ENCODE data around the gene CD82.

CD82 gene

DNA sequence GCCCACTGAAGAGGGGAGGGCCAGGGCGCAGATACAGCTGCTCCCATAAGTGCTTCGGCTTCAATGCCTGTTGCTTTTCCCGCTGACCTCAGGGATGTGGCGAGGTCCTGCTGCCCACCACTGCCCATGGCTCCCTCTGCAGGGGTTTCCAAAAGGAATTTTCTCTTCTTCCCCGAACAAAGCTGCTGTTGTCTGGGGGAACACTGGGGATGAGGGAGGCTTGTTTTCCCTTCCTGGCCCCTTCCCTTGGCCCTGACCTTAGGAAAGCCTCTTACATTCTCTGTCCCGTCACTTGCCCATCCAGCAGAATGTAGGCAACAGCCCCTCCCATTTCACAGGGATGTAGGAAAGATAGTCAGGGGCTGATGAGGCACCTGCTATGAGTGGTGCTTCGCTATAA, 34.8 kb downstream of the CD82 start:
- no peak overlapping the region for H3K9ac ChIP-seq (ENCODE audit: low read length)
- H4K8ac ChIP-seq (ENCODE audit: low read depth, low read length) = no peak overlapping the region
- no peaks in the 10 kb centered on the region for H3K4me1 ChIP-seq (ENCODE audit: control insufficient read depth in 1 of 2, insufficient read depth in 2 of 2, low read length in 2 of 2)
- no peak overlapping the region for H3K4me3 ChIP-seq (ENCODE audit: low read depth, low read length)
- H3K14ac ChIP-seq (ENCODE audit: low read length) = no peak overlapping the region
- H3K79me1 ChIP-seq (ENCODE audit: low read length) = no peaks in the 10 kb centered on the region
- no peak for DNase-seq
- H3K36me3 ChIP-seq (ENCODE audit: control insufficient read depth in 1 of 2, insufficient read depth in 2 of 2, low read length in 2 of 2) = no peaks in the 10 kb centered on the region
- no peak overlapping the region for H3K4ac ChIP-seq (ENCODE audit: low read depth, low read length)
- no peak overlapping the region for H2BK12ac ChIP-seq (ENCODE audit: low read length)
- H2AFZ ChIP-seq (ENCODE audit: insufficient read depth, low read length, poor library complexity) = no peak overlapping the region
- no peak overlapping the region for H3K4me2 ChIP-seq (ENCODE audit: low read length)
- no peaks in the 10 kb centered on the region for H3K27me3 ChIP-seq (ENCODE audit: insufficient read depth, low read length)
- H2BK120ac ChIP-seq (ENCODE audit: insufficient read depth, low read length, poor library complexity) = no peak overlapping the region
- no peak overlapping the region for H3K27ac ChIP-seq (ENCODE audit: low read depth, low read length)
- H3K18ac ChIP-seq (ENCODE audit: low read length) = no peak overlapping the region
- H3K23ac ChIP-seq (ENCODE audit: low read length) = no peak overlapping the region
- no peak overlapping the region for H4K12ac ChIP-seq (ENCODE audit: low read depth, low read length)
- H3K9me3 ChIP-seq (ENCODE audit: insufficient read depth, low read depth, low read length) = peaks cover 2% of the 10 kb centered on the region
- H2AK5ac ChIP-seq (ENCODE audit: low read length) = no peak overlapping the region
- no peak overlapping the region for H4K91ac ChIP-seq (ENCODE audit: low read depth, low read length)
- no CpG with 5 or more reads among the region's 7 CpGs for WGBS (ENCODE audit: extremely low coverage, insufficient coverage, insufficient read length)
- H3K79me2 ChIP-seq (ENCODE audit: control insufficient read depth, insufficient read depth, low read length, poor library complexity) = no peaks in the 10 kb centered on the region
- H2BK5ac ChIP-seq (ENCODE audit: low read depth, low read length, poor library complexity) = no peak overlapping the region

DNA sequence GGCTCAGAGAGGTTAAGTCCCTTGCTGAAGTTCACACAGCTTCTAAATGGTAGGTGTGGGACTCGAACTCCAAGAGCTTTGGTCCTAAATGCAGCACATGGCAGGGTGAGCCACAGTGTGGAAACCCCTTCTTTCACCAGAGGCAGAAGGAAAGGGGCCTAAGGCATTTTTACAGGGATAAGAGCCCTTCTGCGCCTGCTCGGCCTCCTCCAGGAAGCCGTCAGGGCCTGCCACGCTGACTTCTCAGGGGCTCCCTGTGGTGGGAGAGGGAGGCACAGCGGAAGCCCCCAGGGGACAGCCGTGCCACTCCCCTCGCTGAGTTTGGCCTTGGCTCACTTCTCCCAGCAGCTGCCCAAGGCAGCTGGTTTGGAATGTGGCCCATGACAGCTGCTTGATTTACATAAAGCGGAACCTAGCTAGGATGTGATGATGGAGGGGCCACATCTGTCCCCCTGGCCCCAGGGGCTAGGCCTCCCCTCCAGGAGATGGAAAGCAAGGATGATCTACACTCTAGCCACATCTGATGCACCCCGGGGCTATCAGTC, 35.4 kb downstream of the CD82 start:
- no peaks in the 10 kb centered on the region for H3K79me1 ChIP-seq (ENCODE audit: low read length)
- H3K4me3 ChIP-seq (ENCODE audit: low read depth, low read length) = no peak overlapping the region
- H2BK12ac ChIP-seq (ENCODE audit: low read length) = no peak overlapping the region
- no peak overlapping the region for H3K23ac ChIP-seq (ENCODE audit: low read length)
- no peaks in the 10 kb centered on the region for H3K36me3 ChIP-seq (ENCODE audit: control insufficient read depth in 1 of 2, insufficient read depth in 2 of 2, low read length in 2 of 2)
- no peak overlapping the region for H3K14ac ChIP-seq (ENCODE audit: low read length)
- H4K91ac ChIP-seq (ENCODE audit: low read depth, low read length) = no peak overlapping the region
- no peak overlapping the region for H4K12ac ChIP-seq (ENCODE audit: low read depth, low read length)
- H2AFZ ChIP-seq (ENCODE audit: insufficient read depth, low read length, poor library complexity) = no peak overlapping the region
- no peak overlapping the region for H3K4me2 ChIP-seq (ENCODE audit: low read length)
- no peaks in the 10 kb centered on the region for H3K27me3 ChIP-seq (ENCODE audit: insufficient read depth, low read length)
- H2BK5ac ChIP-seq (ENCODE audit: low read depth, low read length, poor library complexity) = no peak overlapping the region
- H2AK5ac ChIP-seq (ENCODE audit: low read length) = no peak overlapping the region
- no peak overlapping the region for H2BK120ac ChIP-seq (ENCODE audit: insufficient read depth, low read length, poor library complexity)
- no peak overlapping the region for H3K9ac ChIP-seq (ENCODE audit: low read length)
- no peak overlapping the region for H3K4ac ChIP-seq (ENCODE audit: low read depth, low read length)
- peaks cover 2% of the 10 kb centered on the region for H3K9me3 ChIP-seq (ENCODE audit: insufficient read depth, low read depth, low read length)
- DNase-seq = no peak
- H3K79me2 ChIP-seq (ENCODE audit: control insufficient read depth, insufficient read depth, low read length, poor library complexity) = no peaks in the 10 kb centered on the region
- no peak overlapping the region for H3K27ac ChIP-seq (ENCODE audit: low read depth, low read length)
- no peak overlapping the region for H3K18ac ChIP-seq (ENCODE audit: low read length)
- H4K8ac ChIP-seq (ENCODE audit: low read depth, low read length) = no peak overlapping the region
- no peaks in the 10 kb centered on the region for H3K4me1 ChIP-seq (ENCODE audit: control insufficient read depth in 1 of 2, insufficient read depth in 2 of 2, low read length in 2 of 2)
- no CpG with 5 or more reads among the region's 10 CpGs for WGBS (ENCODE audit: extremely low coverage, insufficient coverage, insufficient read length)

DNA sequence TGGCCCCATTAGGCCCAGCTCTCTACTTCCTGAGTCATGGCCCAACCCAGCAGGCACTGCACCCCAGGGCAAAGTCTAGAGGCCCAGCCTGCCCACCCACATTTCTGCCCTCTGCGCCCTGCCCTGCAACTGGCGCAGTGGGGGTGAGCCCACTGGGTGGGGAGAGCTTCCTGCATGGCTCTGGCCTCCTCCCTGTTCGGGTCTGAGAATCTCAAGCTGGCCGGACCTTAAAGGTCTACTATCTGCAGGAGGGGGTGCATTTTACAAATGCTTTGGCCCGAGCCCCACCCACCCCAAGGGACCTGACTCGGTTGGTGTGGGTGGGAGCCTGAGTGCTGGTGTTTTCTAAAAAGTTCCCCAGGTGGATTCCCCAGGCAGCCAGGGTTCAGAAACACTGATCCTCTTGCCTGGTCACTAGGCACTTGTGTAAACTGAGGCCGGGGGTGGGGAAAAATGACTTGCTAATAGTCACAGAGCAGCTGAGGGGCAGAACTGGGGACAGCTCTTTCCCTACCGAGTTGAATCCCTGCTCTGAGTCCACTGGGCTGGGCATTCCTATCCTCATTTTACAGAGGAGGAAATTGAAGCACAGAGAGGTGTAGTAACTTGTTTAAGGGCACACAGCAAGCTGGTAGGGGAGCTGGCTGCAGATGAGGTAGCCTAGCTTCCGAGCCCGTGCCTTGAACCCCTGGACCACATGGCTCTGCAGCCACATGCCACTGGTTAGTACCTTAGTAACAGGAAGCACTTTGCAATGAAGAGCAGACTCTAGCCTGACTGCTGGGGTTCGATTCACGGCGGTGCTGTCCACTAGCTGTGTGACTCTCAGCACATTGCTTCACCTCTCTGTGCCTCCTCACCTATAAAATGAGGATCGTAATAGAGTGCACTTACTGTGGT, 36.3 kb downstream of the CD82 start:
- Histone ChIP-seq H3K79me1 (ENCODE audit: low read length) (no peaks in the 10 kb centered on the region), H2BK5ac (ENCODE audit: low read depth, low read length, poor library complexity) (no peak overlapping the region), H2BK12ac (ENCODE audit: low read length) (no peak overlapping the region), H3K27me3 (ENCODE audit: insufficient read depth, low read length) (no peaks in the 10 kb centered on the region), H3K18ac (ENCODE audit: low read length) (no peak overlapping the region), H3K4ac (ENCODE audit: low read depth, low read length) (no peak overlapping the region), H3K14ac (ENCODE audit: low read length) (no peak overlapping the region), H3K27ac (ENCODE audit: low read depth, low read length) (no peak overlapping the region), H3K4me1 (ENCODE audit: control insufficient read depth in 1 of 2, insufficient read depth in 2 of 2, low read length in 2 of 2) (no peaks in the 10 kb centered on the region), H3K9ac (ENCODE audit: low read length) (no peak overlapping the region), H2AFZ (ENCODE audit: insufficient read depth, low read length, poor library complexity) (no peak overlapping the region), H2BK120ac (ENCODE audit: insufficient read depth, low read length, poor library complexity) (no peak overlapping the region), H3K79me2 (ENCODE audit: control insufficient read depth, insufficient read depth, low read length, poor library complexity) (no peaks in the 10 kb centered on the region), H2AK5ac (ENCODE audit: low read length) (no peak overlapping the region), H4K12ac (ENCODE audit: low read depth, low read length) (no peak overlapping the region), H3K23ac (ENCODE audit: low read length) (no peak overlapping the region), H3K36me3 (ENCODE audit: control insufficient read depth in 1 of 2, insufficient read depth in 2 of 2, low read length in 2 of 2) (no peaks in the 10 kb centered on the region), H4K91ac (ENCODE audit: low read depth, low read length) (no peak overlapping the region), H3K9me3 (ENCODE audit: insufficient read depth, low read depth, low read length) (peaks cover 3% of the 10 kb centered on the region), H3K4me3 (ENCODE audit: low read depth, low read length) (no peak overlapping the region), H3K4me2 (ENCODE audit: low read length) (no peak overlapping the region), H4K8ac (ENCODE audit: low read depth, low read length) (no peak overlapping the region)
- DNase-seq = no peak
- WGBS (ENCODE audit: extremely low coverage, insufficient coverage, insufficient read length) = no CpG with 5 or more reads among the region's 14 CpGs

DNA sequence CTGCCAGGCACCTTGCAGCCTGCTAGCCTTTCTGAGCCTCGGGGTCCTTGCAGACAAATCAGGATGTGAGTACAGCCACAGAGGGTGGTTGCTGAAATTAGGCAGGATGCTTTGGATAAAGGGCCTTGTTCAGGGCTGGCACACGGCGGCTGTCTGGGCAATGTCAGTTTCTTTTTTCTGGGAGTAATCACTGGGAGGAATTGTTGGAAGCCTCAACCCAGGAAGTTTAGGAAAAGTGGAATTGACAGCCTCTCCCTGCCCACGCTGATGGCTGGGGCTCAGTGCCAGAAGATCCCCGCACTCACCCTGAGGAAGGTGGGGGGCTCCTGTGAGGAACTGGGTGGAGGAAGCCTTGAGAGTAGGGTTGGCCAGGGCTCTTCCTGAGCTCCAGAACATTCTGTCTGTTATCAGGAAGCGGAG, 37.4 kb downstream of the CD82 start:
- Histone ChIP-seq H3K79me1 (ENCODE audit: low read length) (no peaks in the 10 kb centered on the region), H2BK120ac (ENCODE audit: insufficient read depth, low read length, poor library complexity) (no peak overlapping the region), H3K4ac (ENCODE audit: low read depth, low read length) (no peak overlapping the region), H3K4me1 (ENCODE audit: control insufficient read depth in 1 of 2, insufficient read depth in 2 of 2, low read length in 2 of 2) (no peaks in the 10 kb centered on the region), H3K9ac (ENCODE audit: low read length) (no peak overlapping the region), H4K8ac (ENCODE audit: low read depth, low read length) (no peak overlapping the region), H3K79me2 (ENCODE audit: control insufficient read depth, insufficient read depth, low read length, poor library complexity) (no peaks in the 10 kb centered on the region), H3K4me2 (ENCODE audit: low read length) (no peak overlapping the region), H3K18ac (ENCODE audit: low read length) (no peak overlapping the region), H4K12ac (ENCODE audit: low read depth, low read length) (no peak overlapping the region), H2BK12ac (ENCODE audit: low read length) (no peak overlapping the region), H2AFZ (ENCODE audit: insufficient read depth, low read length, poor library complexity) (no peak overlapping the region), H4K91ac (ENCODE audit: low read depth, low read length) (no peak overlapping the region), H2BK5ac (ENCODE audit: low read depth, low read length, poor library complexity) (no peak overlapping the region), H2AK5ac (ENCODE audit: low read length) (no peak overlapping the region), H3K9me3 (ENCODE audit: insufficient read depth, low read depth, low read length) (peaks cover 3% of the 10 kb centered on the region), H3K23ac (ENCODE audit: low read length) (no peak overlapping the region), H3K14ac (ENCODE audit: low read length) (no peak overlapping the region), H3K36me3 (ENCODE audit: control insufficient read depth in 1 of 2, insufficient read depth in 2 of 2, low read length in 2 of 2) (no peaks in the 10 kb centered on the region), H3K27me3 (ENCODE audit: insufficient read depth, low read length) (no peaks in the 10 kb centered on the region), H3K4me3 (ENCODE audit: low read depth, low read length) (no peak overlapping the region), H3K27ac (ENCODE audit: low read depth, low read length) (no peak overlapping the region)
- DNase-seq = no peak
- WGBS (ENCODE audit: extremely low coverage, insufficient coverage, insufficient read length) = no CpG with 5 or more reads among the region's 6 CpGs
